ENCODE results near the gene PLB1.

DNA sequence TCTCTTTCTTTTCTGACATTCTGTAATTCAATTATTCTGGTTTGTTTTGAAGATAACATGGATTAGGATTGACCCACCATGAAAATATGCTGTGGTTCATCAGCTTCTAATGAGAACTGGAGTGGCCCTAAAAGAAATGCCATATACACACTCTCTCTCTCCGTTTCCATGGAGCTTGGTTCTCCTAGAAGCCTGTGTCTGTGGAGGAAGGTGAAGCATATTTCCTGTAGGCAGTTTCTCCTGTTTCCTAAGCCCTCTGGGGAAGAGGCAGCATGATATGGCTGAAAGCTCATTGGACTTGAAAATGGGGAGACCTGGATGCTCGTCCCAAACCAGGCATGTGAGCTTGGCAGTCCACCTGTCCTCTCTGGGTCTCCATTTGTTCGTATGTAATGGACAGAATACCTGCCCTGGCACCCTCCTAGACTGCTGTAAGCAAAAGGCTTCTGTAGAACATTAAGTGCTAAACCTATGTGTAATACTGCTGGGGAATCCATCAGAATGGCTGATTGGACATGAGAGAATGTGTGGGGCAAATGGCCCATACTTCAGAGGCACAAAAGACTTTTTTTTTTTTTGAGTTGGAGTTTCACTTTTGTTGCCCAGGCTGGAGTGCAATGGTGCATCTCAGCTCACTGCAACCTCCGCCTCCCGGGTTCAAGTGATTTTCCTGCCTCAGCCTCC is 180.4 kb downstream of the PLB1 start:
- TF ChIP-seq, protein P1, sequence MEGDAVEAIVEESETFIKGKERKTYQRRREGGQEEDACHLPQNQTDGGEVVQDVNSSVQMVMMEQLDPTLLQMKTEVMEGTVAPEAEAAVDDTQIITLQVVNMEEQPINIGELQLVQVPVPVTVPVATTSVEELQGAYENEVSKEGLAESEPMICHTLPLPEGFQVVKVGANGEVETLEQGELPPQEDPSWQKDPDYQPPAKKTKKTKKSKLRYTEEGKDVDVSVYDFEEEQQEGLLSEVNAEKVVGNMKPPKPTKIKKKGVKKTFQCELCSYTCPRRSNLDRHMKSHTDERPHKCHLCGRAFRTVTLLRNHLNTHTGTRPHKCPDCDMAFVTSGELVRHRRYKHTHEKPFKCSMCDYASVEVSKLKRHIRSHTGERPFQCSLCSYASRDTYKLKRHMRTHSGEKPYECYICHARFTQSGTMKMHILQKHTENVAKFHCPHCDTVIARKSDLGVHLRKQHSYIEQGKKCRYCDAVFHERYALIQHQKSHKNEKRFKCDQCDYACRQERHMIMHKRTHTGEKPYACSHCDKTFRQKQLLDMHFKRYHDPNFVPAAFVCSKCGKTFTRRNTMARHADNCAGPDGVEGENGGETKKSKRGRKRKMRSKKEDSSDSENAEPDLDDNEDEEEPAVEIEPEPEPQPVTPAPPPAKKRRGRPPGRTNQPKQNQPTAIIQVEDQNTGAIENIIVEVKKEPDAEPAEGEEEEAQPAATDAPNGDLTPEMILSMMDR (IDR thresholded peaks at IDR 0.05) = no peak
- no peak for TF ChIP-seq POLR2AphosphoS5 (IDR thresholded peaks at IDR 0.05; ENCODE audit: insufficient read depth in 1 of 2, low read depth in 1 of 2)
- TF ChIP-seq POLR2A (IDR thresholded peaks at IDR 0.05) = no peak
